T-helper 2 cell treated with Interferon-gamma antibody and Interleukin-4, amounts not matched to agents 100 ng/mL and 5 ng/mL, for 36 hours (primary cell): Measurements from ENCODE around the gene RBM39. TPM values are rescaled to one million over a fixed set of nuclear protein-coding genes. Genes with fewer than 3 reads are reported as not detected.
"Not testable (repeated sequence)": the region's sequence is repeated elsewhere in the genome, so short reads cannot be mapped to it uniquely, and the experiment has no call there.

Experiments used
- intact Hi-C: fragments of 100-400 bp; cut with micrococcal nuclease; formaldehyde crosslinking; loops from one replicate; pipeline ENCODE4 v1.15.1; 2023
- total RNA-seq: library from RNA; stranded (reverse); gene quantifications from 2 replicates; pipeline ENCODE4 v1.2.3, GENCODE V29; 2022

The RBM39 gene
- total RNA-seq, 1 donor from 2014 or later = 398 TPM

GRCh38 chr20:35729836-35730582 lies 12.1 kb downstream of the RBM39 start:
- intact Hi-C loops = no loop called here

GRCh38 chr20:35729283-35729807 lies 12.7 kb downstream of the RBM39 start:
- intact Hi-C loops = no loop called here

GRCh38 chr20:35726842-35727711 lies 15.0 kb downstream of the RBM39 start:
- intact Hi-C loops = no loop called here

GRCh38 chr20:35724321-35725230 lies 17.5 kb downstream of the RBM39 start:
- intact Hi-C loops = no loop called here

GRCh38 chr20:35723652-35724320 lies 18.3 kb downstream of the RBM39 start:
- intact Hi-C loops = not testable (repeated sequence)

GRCh38 chr20:35723275-35723639 lies 18.8 kb downstream of the RBM39 start:
- intact Hi-C loops = not testable (repeated sequence)

- intact Hi-C loops = no loop called here
These were observed 20.4 kb downstream of the RBM39 start for GRCh38 chr20:35721621-35722020.

GRCh38 chr20:35721219-35721618 lies 20.8 kb downstream of the RBM39 start:
- intact Hi-C loops = no loop called here

GRCh38 chr20:35720165-35721123 lies 21.6 kb downstream of the RBM39 start:
- intact Hi-C loops = no loop called here

GRCh38 chr20:35719717-35720116 lies 22.3 kb downstream of the RBM39 start:
- intact Hi-C loops = loop anchor here (10.0 kb wide), 1 partner anchor 165 kb away; no protein-coding TSS in a partner anchor

GRCh38 chr20:35718972-35719635 lies 23.0 kb downstream of the RBM39 start:
- intact Hi-C loops = loop anchor here (10.0 kb wide), 1 partner anchor 166 kb away; no protein-coding TSS in a partner anchor

- intact Hi-C loops = loop anchor here (10.0 kb wide), 1 partner anchor 166 kb away; no protein-coding TSS in a partner anchor
These were observed 23.7 kb downstream of the RBM39 start for GRCh38 chr20:35718321-35718720.

- intact Hi-C loops = loop anchor here (10.0 kb wide), 1 partner anchor 168 kb away; no protein-coding TSS in a partner anchor
These were observed 25.7 kb downstream of the RBM39 start for GRCh38 chr20:35716330-35716729.

- intact Hi-C loops = loop anchor here (10.0 kb wide), 1 partner anchor 169 kb away; no protein-coding TSS in a partner anchor
These were observed 26.4 kb downstream of the RBM39 start for GRCh38 chr20:35715652-35716051.

GRCh38 chr20:35714127-35714526 lies 27.9 kb downstream of the RBM39 start:
- intact Hi-C loops = loop anchor here (10.0 kb wide), 1 partner anchor 171 kb away; no protein-coding TSS in a partner anchor

- intact Hi-C loops = loop anchor here (10.0 kb wide), 1 partner anchor 172 kb away; no protein-coding TSS in a partner anchor
These were observed 28.9 kb downstream of the RBM39 start for GRCh38 chr20:35713120-35713519.

GRCh38 chr20:35711588-35712209 lies 30.4 kb downstream of the RBM39 start:
- intact Hi-C loops = loop anchor here (10.0 kb wide), 1 partner anchor 173 kb away; no protein-coding TSS in a partner anchor
